Measurements from ENCODE around the gene ABCC5.

The ABCC5 gene

DNA sequence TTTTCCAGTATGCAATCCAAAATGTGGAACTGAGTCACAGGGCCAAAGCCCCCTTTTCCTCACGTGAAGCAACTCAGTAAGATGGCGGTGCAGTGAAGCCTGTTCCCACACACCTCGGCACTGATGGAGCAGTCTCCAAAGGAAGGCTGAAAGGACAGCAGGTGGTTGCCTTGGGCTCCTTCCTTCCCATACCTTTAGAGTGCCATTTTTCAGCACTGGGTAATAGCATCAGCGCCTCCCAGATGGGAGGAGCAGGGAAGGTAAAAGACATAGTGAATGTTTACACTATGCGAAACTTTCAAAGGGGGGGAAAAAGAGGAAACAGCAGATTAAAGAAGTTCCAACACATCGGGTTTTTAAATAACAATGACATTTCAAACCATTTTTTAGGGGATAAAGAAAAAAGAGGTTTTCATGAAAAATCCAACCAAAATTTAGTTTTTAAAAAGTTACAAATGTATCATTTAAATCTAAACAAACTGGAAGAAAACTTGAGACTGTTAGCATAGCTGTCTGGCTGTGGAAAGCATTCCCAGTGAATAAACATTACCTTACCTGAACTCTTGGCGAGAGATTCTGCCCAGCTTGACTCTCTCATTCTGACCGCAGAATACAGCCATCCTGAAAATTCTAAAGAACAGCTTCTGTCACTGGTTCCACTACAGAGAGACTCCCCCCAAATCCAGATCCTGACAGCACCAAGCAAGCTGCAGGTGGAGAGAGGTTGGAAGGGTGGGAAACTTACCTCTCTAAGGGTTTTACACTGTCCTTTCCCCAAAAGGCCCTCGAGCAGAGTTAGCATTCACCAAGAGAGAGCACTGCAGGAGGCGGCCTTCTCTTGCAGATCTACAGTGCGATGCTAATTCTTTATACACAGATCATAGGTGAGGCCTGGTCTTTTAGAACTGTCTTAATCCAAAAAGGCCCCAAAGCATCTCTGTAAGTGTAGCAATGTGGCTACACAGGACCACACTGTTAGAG is 32.6 kb downstream of the ABCC5 start:
- Histone ChIP-seq H4K20me1 (ENCODE audit: insufficient read depth, low read length) (no peaks in the 10 kb centered on the region), H3K9ac (ENCODE audit: low read depth, low read length) (no peak overlapping the region), H3K4me3 (ENCODE audit: low read depth in 1 of 2, low read length in 2 of 2) (no peak overlapping the region), H3K4me2 (ENCODE audit: insufficient read depth, low read length) (no peak overlapping the region), H3K36me3 (ENCODE audit: insufficient read depth, low read length) (peaks cover 77% of the 10 kb centered on the region), H3K9me3 (ENCODE audit: insufficient read depth, low read length, severe bottlenecking) (no peaks in the 10 kb centered on the region), H3K4me1 (ENCODE audit: insufficient read depth, low read length) (no peaks in the 10 kb centered on the region), H3K27ac (ENCODE audit: low read length) (no peak overlapping the region), H3K79me2 (ENCODE audit: insufficient read depth, low read length) (no peaks in the 10 kb centered on the region), H3K27me3 (ENCODE audit: insufficient read depth, low read length, poor library complexity) (no peaks in the 10 kb centered on the region), H2AFZ (ENCODE audit: low read depth, low read length) (no peak overlapping the region)
- DNase-seq (no peak), ATAC-seq (ENCODE audit: insufficient read depth, low read depth) (no peak)
- TF ChIP-seq CTCF (IDR thresholded peaks at IDR 0.05; ENCODE audit: borderline replicate concordance, extremely low read depth, low read length, poor library complexity, severe bottlenecking) = no peak
- no peak for TF ChIP-seq EZH2 (IDR thresholded peaks at IDR 0.05; ENCODE audit: borderline replicate concordance, low read depth, low read length, severe bottlenecking)

GRCh38 chr3:183984127-183984740 is 33.5 kb downstream of the ABCC5 start:
- Histone ChIP-seq H3K4me1 (ENCODE audit: insufficient read depth, low read length) (no peaks in the 10 kb centered on the region), H4K20me1 (ENCODE audit: insufficient read depth, low read length) (no peaks in the 10 kb centered on the region), H3K79me2 (ENCODE audit: insufficient read depth, low read length) (no peaks in the 10 kb centered on the region), H3K27me3 (ENCODE audit: insufficient read depth, low read length, poor library complexity) (no peaks in the 10 kb centered on the region), H3K4me2 (ENCODE audit: insufficient read depth, low read length) (no peak overlapping the region), H3K9ac (ENCODE audit: low read depth, low read length) (no peak overlapping the region), H3K4me3 (ENCODE audit: low read depth in 1 of 2, low read length in 2 of 2) (no peak overlapping the region), H3K36me3 (ENCODE audit: insufficient read depth, low read length) (peaks cover 76% of the 10 kb centered on the region), H2AFZ (ENCODE audit: low read depth, low read length) (no peak overlapping the region), H3K27ac (ENCODE audit: low read length) (no peak overlapping the region), H3K9me3 (ENCODE audit: insufficient read depth, low read length, severe bottlenecking) (no peaks in the 10 kb centered on the region)
- DNase-seq (no peak), ATAC-seq (ENCODE audit: insufficient read depth, low read depth) (no peak)
- TF ChIP-seq CTCF (IDR thresholded peaks at IDR 0.05; ENCODE audit: borderline replicate concordance, extremely low read depth, low read length, poor library complexity, severe bottlenecking) (no peak), EZH2 (IDR thresholded peaks at IDR 0.05; ENCODE audit: borderline replicate concordance, low read depth, low read length, severe bottlenecking) (no peak)

- Histone ChIP-seq H3K27ac (ENCODE audit: low read length) (no peak overlapping the region), H3K4me3 (ENCODE audit: low read depth in 1 of 2, low read length in 2 of 2) (no peak overlapping the region), H3K79me2 (ENCODE audit: insufficient read depth, low read length) (no peaks in the 10 kb centered on the region), H3K4me2 (ENCODE audit: insufficient read depth, low read length) (no peak overlapping the region), H3K27me3 (ENCODE audit: insufficient read depth, low read length, poor library complexity) (no peaks in the 10 kb centered on the region), H4K20me1 (ENCODE audit: insufficient read depth, low read length) (no peaks in the 10 kb centered on the region), H2AFZ (ENCODE audit: low read depth, low read length) (no peak overlapping the region), H3K4me1 (ENCODE audit: insufficient read depth, low read length) (no peaks in the 10 kb centered on the region), H3K9ac (ENCODE audit: low read depth, low read length) (no peak overlapping the region), H3K9me3 (ENCODE audit: insufficient read depth, low read length, severe bottlenecking) (no peaks in the 10 kb centered on the region), H3K36me3 (ENCODE audit: insufficient read depth, low read length) (peaks cover 73% of the 10 kb centered on the region)
- no peak for DNase-seq
- ATAC-seq (ENCODE audit: insufficient read depth, low read depth) = no peak
- TF ChIP-seq CTCF (IDR thresholded peaks at IDR 0.05; ENCODE audit: borderline replicate concordance, extremely low read depth, low read length, poor library complexity, severe bottlenecking) = no peak
- TF ChIP-seq EZH2 (IDR thresholded peaks at IDR 0.05; ENCODE audit: borderline replicate concordance, low read depth, low read length, severe bottlenecking) = no peak
Measured at GRCh38 chr3:183981990-183982644, 35.6 kb downstream of the ABCC5 start.

Data from DND-41 (cell line).